Activated naive CD4-positive, alpha-beta T cell treated with anti-CD3 and anti-CD28 coated beads, Interleukin-2, amount 50 U/mL, for 24 hours (primary cell): ENCODE data around the gene HOXC13.

Experiments
- H3K27ac Mint-ChIP-seq: one replicate; pipeline ENCODE4 v1.8.0; 2021; ENCODE audit warnings: mild to moderate bottlenecking, mixed read lengths
- H3K27me3 Mint-ChIP-seq: one replicate; pipeline ENCODE4 v1.8.0; 2021; ENCODE audit warnings: mixed read lengths
- H3K36me3 Mint-ChIP-seq: one replicate; pipeline ENCODE4 v1.8.0; 2021; ENCODE audit warnings: mixed read lengths
- H3K4me1 Mint-ChIP-seq: one replicate; pipeline ENCODE4 v1.8.0; 2021; ENCODE audit warnings: mixed read lengths
- H3K4me3 Mint-ChIP-seq: one replicate; pipeline ENCODE4 v1.8.0; 2021; ENCODE audit warnings: mild to moderate bottlenecking, mixed read lengths
- H3K9me3 Mint-ChIP-seq: one replicate; pipeline ENCODE4 v1.8.0; 2021; ENCODE audit warnings: mixed read lengths

The HOXC13 gene

DNA sequence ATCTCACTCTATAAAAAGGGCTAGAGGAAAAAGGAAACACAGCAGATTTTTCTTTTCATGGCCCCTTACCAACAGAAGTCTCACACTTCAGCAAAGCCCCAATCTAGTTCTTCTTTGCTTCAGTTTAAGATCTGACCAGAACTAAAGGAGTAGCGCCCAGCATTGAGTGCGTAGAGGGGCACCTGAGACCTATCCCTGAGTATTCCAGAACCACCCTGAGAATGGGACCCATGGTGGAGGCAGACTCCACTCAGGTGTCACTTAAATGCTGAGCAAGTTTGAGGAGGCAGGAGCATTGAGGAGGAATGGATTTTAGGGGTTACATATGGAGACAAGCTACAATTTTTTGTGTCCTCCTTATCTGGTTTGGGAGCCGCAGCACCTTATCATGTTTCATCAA, 32.5 kb downstream of the HOXC13 start:
- Mint-ChIP-seq H3K27ac (no peak overlapping the region), H3K27me3 (peaks cover 79% of the 10 kb centered on the region), H3K4me3 (no peak overlapping the region), H3K36me3 (peaks cover 5% of the 10 kb centered on the region), H3K4me1 (peaks cover 32% of the 10 kb centered on the region), H3K9me3 (no peaks in the 10 kb centered on the region)

DNA sequence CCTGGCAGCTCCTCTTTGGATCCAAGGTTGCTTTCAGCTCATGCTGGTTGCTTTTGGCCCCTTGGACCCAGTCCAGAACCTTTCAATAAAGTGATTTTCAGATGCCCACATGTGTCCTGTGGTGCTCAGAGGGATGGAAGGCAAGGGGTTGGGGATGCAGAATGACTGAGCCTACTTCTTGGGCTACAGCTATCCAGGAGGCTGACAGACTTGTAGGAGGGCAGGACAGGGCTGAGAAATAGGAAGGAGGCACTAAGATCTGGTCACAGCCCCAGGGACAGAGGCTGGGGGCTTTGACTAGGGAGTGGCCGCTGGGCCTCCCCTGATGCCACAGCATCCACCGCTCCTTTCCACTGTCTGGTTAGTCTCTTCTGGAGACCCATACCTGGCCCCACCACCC, 33.1 kb downstream of the HOXC13 start:
- Mint-ChIP-seq H3K27ac (peak overlapping the region; percentile 31), H3K36me3 (peaks cover 5% of the 10 kb centered on the region), H3K4me3 (no peak overlapping the region), H3K9me3 (no peaks in the 10 kb centered on the region), H3K27me3 (peaks cover 76% of the 10 kb centered on the region), H3K4me1 (peaks cover 26% of the 10 kb centered on the region)

GRCh38 chr12:53972152-53972702, 33.6 kb downstream of the HOXC13 start:
- Mint-ChIP-seq H3K4me1 (peaks cover 25% of the 10 kb centered on the region), H3K4me3 (no peak overlapping the region), H3K36me3 (peaks cover 5% of the 10 kb centered on the region), H3K9me3 (no peaks in the 10 kb centered on the region), H3K27me3 (peaks cover 76% of the 10 kb centered on the region), H3K27ac (no peak overlapping the region)

GRCh38 chr12:53972722-53973235, 34.1 kb downstream of the HOXC13 start, which contains the start of gene HOXC11:
Gene HOXC11 (plus strand): TSS chr12:53973126. CDS start chr12:53973242, 116 bp downstream.
- Mint-ChIP-seq H3K4me3 (peak within 1 kb of the TSS; percentile 43), H3K27me3 (peaks cover 76% of the 10 kb centered on the region), H3K9me3 (no peaks in the 10 kb centered on the region), H3K36me3 (peaks cover 3% of the 10 kb centered on the region), H3K4me1 (peaks cover 20% of the 10 kb centered on the region), H3K27ac (peak within 1 kb of the TSS; percentile 61)

- Mint-ChIP-seq H3K27me3 (peaks cover 74% of the 10 kb centered on the region), H3K27ac (peak overlapping the region; percentile 61), H3K9me3 (no peaks in the 10 kb centered on the region), H3K36me3 (peaks cover 3% of the 10 kb centered on the region), H3K4me3 (peak overlapping the region; percentile 43), H3K4me1 (peaks cover 20% of the 10 kb centered on the region)
Observed at GRCh38 chr12:53973236-53974042, 34.8 kb downstream of the HOXC13 start.

DNA sequence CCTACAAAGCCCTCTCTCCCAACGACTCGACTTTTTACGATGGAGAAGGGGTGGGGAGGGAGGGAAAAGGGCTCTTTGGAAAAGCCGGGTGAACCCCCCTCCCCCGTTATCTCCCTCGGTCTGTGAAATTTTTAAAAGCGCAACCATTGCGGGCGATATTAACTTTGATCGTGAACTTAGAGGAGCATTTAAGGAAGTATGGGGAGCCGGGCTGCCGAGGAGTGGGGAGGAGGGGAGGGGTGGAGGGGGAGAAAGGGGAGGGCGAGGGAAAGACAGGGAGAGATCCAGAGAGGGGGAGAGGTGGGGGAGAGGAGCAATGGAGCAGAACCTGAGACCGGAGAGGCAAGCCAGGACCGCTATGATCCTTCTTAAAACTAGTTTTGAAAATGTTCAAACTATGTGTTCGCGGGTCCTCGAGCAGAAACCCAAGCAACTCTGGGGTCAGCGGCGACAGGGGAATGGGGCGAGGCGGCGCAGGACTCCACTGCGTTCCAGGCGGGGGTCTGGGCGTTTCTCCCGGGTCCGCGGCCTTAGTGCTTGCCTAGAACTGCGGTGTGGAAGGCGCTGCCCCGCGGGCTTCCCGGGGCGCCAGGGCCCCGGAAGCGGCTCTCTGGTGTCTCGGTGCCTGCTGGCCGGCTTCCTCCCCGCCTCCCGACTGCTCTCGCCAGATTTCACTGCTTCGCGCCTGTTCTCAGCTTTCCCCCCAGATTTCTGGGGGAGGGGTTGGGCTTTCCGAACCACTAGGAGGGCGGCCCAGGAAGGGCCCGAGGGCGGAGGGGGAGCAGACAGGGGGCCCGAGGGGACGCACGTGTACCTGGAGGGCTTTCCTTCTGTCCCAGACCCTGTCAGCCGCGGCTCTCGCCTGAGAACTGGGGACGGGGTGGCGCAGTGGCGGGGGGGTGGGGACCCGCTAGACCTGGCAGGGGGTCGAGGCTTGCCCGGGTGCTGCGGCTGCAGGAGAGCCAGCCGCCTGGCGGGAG, 35.7 kb downstream of the HOXC13 start, which contains the start of gene HOTAIR:
Gene HOTAIR (minus strand): TSS at position 871 of the 980 bp plus-strand sequence.
- Mint-ChIP-seq H3K36me3 (peaks cover 3% of the 10 kb centered on the region), H3K9me3 (no peaks in the 10 kb centered on the region), H3K4me1 (peaks cover 20% of the 10 kb centered on the region), H3K4me3 (peak within 1 kb of the TSS; percentile 74), H3K27ac (no peak within 1 kb of the TSS), H3K27me3 (peaks cover 74% of the 10 kb centered on the region)

DNA sequence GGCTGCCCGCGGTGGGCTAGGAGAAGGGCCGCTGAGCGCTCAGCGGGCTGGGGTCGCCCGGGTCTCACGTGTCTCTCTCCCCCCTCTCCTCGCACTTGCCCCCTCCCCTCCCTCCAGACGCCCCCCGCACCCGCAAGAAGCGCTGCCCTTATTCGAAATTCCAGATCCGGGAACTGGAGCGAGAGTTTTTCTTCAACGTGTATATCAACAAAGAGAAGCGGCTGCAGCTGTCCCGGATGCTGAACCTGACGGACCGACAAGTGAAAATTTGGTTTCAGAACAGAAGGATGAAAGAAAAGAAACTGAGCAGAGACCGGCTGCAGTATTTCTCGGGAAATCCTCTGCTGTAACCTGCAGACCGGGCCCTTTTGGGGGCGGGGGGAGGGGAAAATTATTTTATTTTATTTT, 36.4 kb downstream of the HOXC13 start:
- Mint-ChIP-seq H3K27me3 (peaks cover 75% of the 10 kb centered on the region), H3K36me3 (peaks cover 3% of the 10 kb centered on the region), H3K4me1 (peaks cover 20% of the 10 kb centered on the region), H3K27ac (no peak overlapping the region), H3K9me3 (no peaks in the 10 kb centered on the region), H3K4me3 (no peak overlapping the region)

DNA sequence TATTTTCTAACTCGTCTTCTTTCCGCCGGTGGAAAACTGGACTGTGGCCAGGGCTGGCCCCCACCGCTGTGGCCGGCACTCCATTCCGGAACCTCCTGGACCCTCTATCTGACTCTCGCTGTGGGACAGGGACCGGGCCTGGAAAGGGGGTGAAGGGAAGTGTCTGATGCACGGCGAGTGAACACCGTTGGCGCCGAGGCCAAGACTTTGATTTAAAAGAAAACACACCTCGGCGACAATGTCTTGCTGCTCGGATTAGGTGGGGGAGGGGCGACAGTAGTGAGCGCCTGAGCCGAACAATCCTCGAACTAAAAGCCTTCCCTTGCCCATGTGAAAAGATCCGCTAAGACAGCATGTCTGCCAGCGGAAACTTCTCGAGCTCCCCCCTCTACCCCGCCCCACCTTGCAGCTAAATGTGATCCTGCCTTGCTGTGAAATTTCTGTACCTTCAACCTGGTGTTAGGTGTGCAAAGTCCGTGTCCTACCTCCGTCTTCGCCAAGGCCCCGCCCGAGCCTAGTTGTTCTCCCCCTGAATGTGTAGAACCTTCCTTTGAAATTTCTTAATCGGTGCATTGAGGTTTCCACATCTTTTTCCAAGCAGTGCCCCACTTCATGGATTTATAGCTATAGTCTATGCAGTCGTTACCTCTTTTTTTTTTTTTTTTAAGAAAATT, 37.0 kb downstream of the HOXC13 start:
- H3K4me3 Mint-ChIP-seq, result peak overlapping the region; percentile 68
- H3K36me3 Mint-ChIP-seq, result peaks cover 7% of the 10 kb centered on the region
- peaks cover 76% of the 10 kb centered on the region for H3K27me3 Mint-ChIP-seq
- peaks cover 20% of the 10 kb centered on the region for H3K4me1 Mint-ChIP-seq
- H3K9me3 Mint-ChIP-seq, result no peaks in the 10 kb centered on the region
- no peak overlapping the region for H3K27ac Mint-ChIP-seq

- peaks cover 20% of the 10 kb centered on the region for H3K4me1 Mint-ChIP-seq
- no peaks in the 10 kb centered on the region for H3K9me3 Mint-ChIP-seq
- peaks cover 76% of the 10 kb centered on the region for H3K27me3 Mint-ChIP-seq
- H3K36me3 Mint-ChIP-seq, result peaks cover 7% of the 10 kb centered on the region
- peak overlapping the region; percentile 46 for H3K27ac Mint-ChIP-seq
- H3K4me3 Mint-ChIP-seq, result no peak overlapping the region
Observed at GRCh38 chr12:53976172-53976822, 37.7 kb downstream of the HOXC13 start.

GRCh38 chr12:53976823-53977595, 38.4 kb downstream of the HOXC13 start:
- peaks cover 7% of the 10 kb centered on the region for H3K36me3 Mint-ChIP-seq
- H3K4me3 Mint-ChIP-seq, result no peak overlapping the region
- H3K4me1 Mint-ChIP-seq, result peaks cover 20% of the 10 kb centered on the region
- peaks cover 76% of the 10 kb centered on the region for H3K27me3 Mint-ChIP-seq
- H3K9me3 Mint-ChIP-seq, result no peaks in the 10 kb centered on the region
- peak overlapping the region; percentile 46 for H3K27ac Mint-ChIP-seq

- Mint-ChIP-seq H3K27ac (peak overlapping the region; percentile 35), H3K36me3 (peaks cover 7% of the 10 kb centered on the region), H3K4me1 (peaks cover 19% of the 10 kb centered on the region), H3K4me3 (no peak overlapping the region), H3K9me3 (no peaks in the 10 kb centered on the region), H3K27me3 (peaks cover 73% of the 10 kb centered on the region)
Observed at GRCh38 chr12:53977596-53978445, 39.2 kb downstream of the HOXC13 start.

DNA sequence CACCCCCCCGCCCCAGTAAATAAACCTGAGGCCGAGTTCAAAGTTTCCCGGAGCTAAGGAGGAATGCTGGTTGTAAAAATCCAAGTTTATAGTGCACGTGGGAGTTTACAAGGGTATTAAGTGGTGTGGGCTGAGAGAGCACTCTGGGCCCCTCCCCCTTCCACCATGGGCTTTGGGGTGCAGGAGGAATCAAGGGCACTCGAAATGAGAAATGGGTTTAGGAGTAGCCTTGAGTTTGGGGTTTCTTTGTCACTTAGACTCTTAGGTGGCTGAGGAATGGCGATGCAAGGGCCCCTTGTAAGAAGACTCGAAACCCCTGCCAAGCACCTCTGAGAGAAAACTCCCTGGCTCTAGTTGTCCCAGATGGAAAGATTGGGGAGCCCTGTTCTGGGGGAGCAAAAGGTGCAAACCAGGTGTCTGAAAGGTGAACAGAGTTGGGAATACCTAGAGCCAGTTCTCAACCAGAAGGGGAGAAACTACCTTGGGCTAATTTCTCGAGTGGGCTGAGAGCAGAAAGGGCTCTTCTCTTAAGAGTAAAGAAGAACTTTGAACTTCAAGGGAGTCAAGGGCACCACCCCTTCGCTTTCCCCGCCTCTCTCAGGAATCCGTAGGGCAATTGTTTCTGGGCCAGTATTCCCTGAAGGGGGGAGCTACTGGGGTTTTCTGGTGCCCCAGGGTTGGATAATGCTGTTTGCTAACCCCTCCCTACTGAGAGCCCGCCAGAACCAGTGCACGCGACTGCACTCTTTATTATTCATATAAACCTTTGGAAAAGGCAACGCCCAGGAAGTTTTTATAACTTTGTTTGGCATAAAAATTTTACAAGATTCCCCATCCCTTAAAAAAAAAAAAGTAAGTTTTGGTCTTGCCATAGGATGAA, 40.1 kb downstream of the HOXC13 start:
- Mint-ChIP-seq H3K36me3 (peaks cover 4% of the 10 kb centered on the region), H3K27ac (no peak overlapping the region), H3K9me3 (no peaks in the 10 kb centered on the region), H3K27me3 (peaks cover 75% of the 10 kb centered on the region), H3K4me1 (peaks cover 13% of the 10 kb centered on the region), H3K4me3 (no peak overlapping the region)
